H1 (cell line): ENCODE results near the gene STX8. TPM values are rescaled to one million over a fixed set of nuclear protein-coding genes. Genes with fewer than 3 reads are reported as not detected.
A peak's percentile ranks its signal among the peaks of the same experiment; 100 is the strongest.

Experiments
- CTCF ChIA-PET: fragments of 300-600 bp; sonication (Branson Sonifier 250); formaldehyde crosslinking; loops from one replicate; lab custom pipeline; 2021; ENCODE audit not compliant: partially characterized antibody; lab: Charles Lee
- POLR2A ChIA-PET: fragments of 300-600 bp; sonication (Branson Sonifier 250); formaldehyde crosslinking; loops from one replicate; lab custom pipeline; 2021; ENCODE audit warnings: inconsistent platforms; ENCODE audit not compliant: partially characterized antibody; lab: Charles Lee
- DNase-seq, 2 experiments: peaks; one replicate each; pipeline versions ENCODE4 v3.0.0 to v3.0.0-alpha.2; 2010 to 2022; ENCODE audit warnings: low spot score in 2 of 2, low read depth in 1 of 2, mixed read lengths in 1 of 2
- FAIRE-seq: peaks from 2 replicates; lab custom pipeline; 2011; peaks lifted over from hg19 to GRCh38; lab: Jason Lieb, UNC
- H2AFZ ChIP-seq: 2 replicates; pipeline ENCODE4 v1.8.1; 2012; ENCODE audit warnings: low read length, inconsistent platforms
- H2AK5ac ChIP-seq: 2 replicates; pipeline ENCODE4 v1.6.1; 2013; ENCODE audit warnings: low read depth, low read length
- H2BK120ac ChIP-seq: replicated peaks from 2 replicates; pipeline ENCODE3; 2013; ENCODE audit warnings: low read depth, low read length, inconsistent platforms
- H2BK12ac ChIP-seq: 2 replicates; pipeline ENCODE4 v1.6.1; 2013; ENCODE audit warnings: low read depth, low read length
- H2BK15ac ChIP-seq: 2 replicates; pipeline ENCODE4 v1.6.1; 2013; ENCODE audit warnings: low read length
- H2BK20ac ChIP-seq: 2 replicates; pipeline ENCODE4 v1.6.1; 2013; ENCODE audit warnings: low read length
- H2BK5ac ChIP-seq: 2 replicates; pipeline ENCODE4 v1.6.1; 2013; ENCODE audit warnings: low read depth, low read length
- H3K14ac ChIP-seq: 2 replicates; pipeline ENCODE4 v1.6.1; 2013; ENCODE audit warnings: inconsistent platforms; ENCODE audit not compliant: insufficient read length
- H3K18ac ChIP-seq: 2 replicates; pipeline ENCODE4 v1.6.1; 2013; ENCODE audit warnings: low read length; ENCODE audit errors: extremely low read depth
- H3K23ac ChIP-seq: 2 replicates; pipeline ENCODE4 v1.6.1; 2013; ENCODE audit warnings: inconsistent platforms; ENCODE audit not compliant: insufficient read length
- H3K23me2 ChIP-seq: 2 replicates; pipeline ENCODE4 v1.6.1; 2013; ENCODE audit warnings: low read depth, low read length
- H3K27ac ChIP-seq: 2 replicates; pipeline ENCODE4 v1.6.1; 2011; ENCODE audit warnings: low read depth, low read length, inconsistent platforms
- H3K27me3 ChIP-seq, 4 experiments: replicated peaks in 1 of 4; 1 replicate in 1 of 4; 2 replicates in 3 of 4; pipeline versions ENCODE4 v1.6.1 to v1.8.1; 2011 to 2013; ENCODE audit warnings: low read length in 3 of 4, mild to moderate bottlenecking in 3 of 4, inconsistent platforms in 2 of 4, mixed read lengths in 2 of 4, moderate library complexity in 1 of 4; ENCODE audit not compliant: control insufficient read depth in 3 of 4, insufficient read depth in 3 of 4; ENCODE audit errors: extremely low read depth in 1 of 4
- H3K36me3 ChIP-seq, 4 experiments: 2 replicates each; pipeline versions ENCODE4 v1.6.1 to v1.8.1; 2011 to 2013; ENCODE audit warnings: mild to moderate bottlenecking in 4 of 4, low read length in 3 of 4, moderate library complexity in 2 of 4, control low read depth in 1 of 4, inconsistent platforms in 1 of 4; ENCODE audit not compliant: insufficient read depth in 4 of 4, control insufficient read depth in 2 of 4
- H3K4ac ChIP-seq: replicated peaks from 2 replicates; pipeline ENCODE3; 2013; ENCODE audit warnings: low read length, low read depth, mixed read lengths, inconsistent platforms; ENCODE audit not compliant: insufficient read length
- H3K4me1 ChIP-seq, 4 experiments: replicated peaks in 1 of 4; 1 replicate in 1 of 4; 2 replicates in 3 of 4; pipeline versions ENCODE4 v1.6.1 to v1.8.1; 2011 to 2013; ENCODE audit warnings: low read length in 3 of 4, inconsistent platforms in 2 of 4, mixed read lengths in 1 of 4; ENCODE audit not compliant: insufficient read depth in 4 of 4, control insufficient read depth in 3 of 4
- H3K4me2 ChIP-seq, 2 experiments: 2 replicates each; pipeline versions ENCODE4 v1.6.1 to v1.8.1; 2011 to 2013; ENCODE audit warnings: low read depth in 2 of 2, low read length in 2 of 2, control low read depth in 1 of 2, inconsistent platforms in 1 of 2, mild to moderate bottlenecking in 1 of 2; ENCODE audit not compliant: insufficient read depth in 1 of 2
- H3K4me3 ChIP-seq, 4 experiments: fragments of 200-600, 300-600 bp in 1 of 4; sonication (generic), shearing (Covaris generic), sonication (Bioruptor Twin) in 1 of 4; 2 replicates each; pipeline versions ENCODE4 v1.5.1 to v1.8.1; 2011 to 2016; ENCODE audit warnings: low read length in 4 of 4, low read depth in 3 of 4, control low read depth in 2 of 4, inconsistent platforms in 2 of 4, mild to moderate bottlenecking in 2 of 4, mixed read lengths in 1 of 4, moderate library complexity in 1 of 4; ENCODE audit not compliant: insufficient read depth in 2 of 4; ENCODE audit errors: extremely low read depth in 1 of 4
- H3K56ac ChIP-seq: replicated peaks from 2 replicates; pipeline ENCODE3; 2013; ENCODE audit warnings: low read depth, mild to moderate bottlenecking, mixed read lengths, low read length, inconsistent platforms; ENCODE audit not compliant: insufficient read length
- H3K79me1 ChIP-seq: 2 replicates; pipeline ENCODE4 v1.6.1; 2013; ENCODE audit warnings: low read depth, low read length, control low read depth
- H3K79me2 ChIP-seq, 2 experiments: 2 replicates each; pipeline versions ENCODE4 v1.6.1 to v1.8.1; 2012 to 2013; ENCODE audit warnings: low read length in 2 of 2, mild to moderate bottlenecking in 2 of 2, inconsistent platforms in 1 of 2; ENCODE audit not compliant: insufficient read depth in 2 of 2, control insufficient read depth in 1 of 2
- H3K9ac ChIP-seq, 4 experiments: replicated peaks in 1 of 4; 1 replicate in 1 of 4; 2 replicates in 3 of 4; pipeline versions ENCODE4 v1.6.1 to v1.8.1; 2011 to 2013; ENCODE audit warnings: low read depth in 3 of 4, low read length in 3 of 4, control low read depth in 2 of 4, mild to moderate bottlenecking in 2 of 4, moderate library complexity in 2 of 4, inconsistent platforms in 1 of 4; ENCODE audit errors: extremely low read depth in 1 of 4
- H3K9me3 ChIP-seq, 2 experiments: 2 replicates each; pipeline versions ENCODE4 v1.6.1 to v1.8.1; 2012 to 2013; ENCODE audit warnings: mild to moderate bottlenecking in 2 of 2, moderate library complexity in 2 of 2, control low read depth in 1 of 2, inconsistent platforms in 1 of 2, low read depth in 1 of 2, low read length in 1 of 2, mixed read lengths in 1 of 2; ENCODE audit not compliant: insufficient read depth in 2 of 2
- H4K20me1 ChIP-seq, 2 experiments: replicated peaks in 1 of 2; 2 replicates each; pipeline versions ENCODE3 to v1.8.1; 2011 to 2013; ENCODE audit warnings: inconsistent platforms in 2 of 2, low read length in 2 of 2, mild to moderate bottlenecking in 1 of 2; ENCODE audit not compliant: insufficient read depth in 2 of 2, control insufficient read depth in 1 of 2
- H4K5ac ChIP-seq: 2 replicates; pipeline ENCODE4 v1.6.1; 2013; ENCODE audit warnings: low read length, low read depth, mixed read lengths, inconsistent platforms; ENCODE audit not compliant: insufficient read length
- H4K8ac ChIP-seq: 2 replicates; pipeline ENCODE4 v1.8.0; 2013; ENCODE audit warnings: mild to moderate bottlenecking, moderate library complexity, low read length, inconsistent platforms; ENCODE audit not compliant: insufficient read depth; ENCODE audit errors: extremely low read depth
- H4K91ac ChIP-seq: replicated peaks from 2 replicates; pipeline ENCODE3; 2013; ENCODE audit warnings: low read length, mixed read lengths, inconsistent platforms; ENCODE audit not compliant: insufficient read length
- YY1 ChIP-seq: IDR thresholded peaks from 2 replicates; pipeline ENCODE4 v1.6.1; 2011; ENCODE audit warnings: low read depth, mild to moderate bottlenecking, low read length
- WGBS, 2 experiments: shearing (Covaris generic) in 1 of 2; methylation state at CpG; one replicate each; pipeline versions ENCODE4 v1.1.6 to v1.1.7; 2013 to 2015; ENCODE audit warnings: low lambda C conversion rate in 2 of 2, mixed read lengths in 2 of 2, inconsistent platforms in 1 of 2, low coverage in 1 of 2, missing lambda C conversion rate in 1 of 2; ENCODE audit not compliant: insufficient replicate concordance in 2 of 2, insufficient coverage in 1 of 2, insufficient read length in 1 of 2; ENCODE audit errors: extremely low coverage in 1 of 2, missing lambda C conversion rate in 1 of 2; 5-methylcytosine and 5-hydroxymethylcytosine counted together
- polyA plus RNA-seq, 7 experiments: library from polyadenylated mRNA; depleted of rRNA in 3 of 7; stranded (reverse) in 5 of 7; unstranded in 2 of 7; fragments of >200 nt in 5 of 7; fragments of 200-250 nt in 2 of 7; gene quantifications; 1 replicate in 5 of 7; 2 replicates in 1 of 7; 4 replicates in 1 of 7; pipeline versions ENCODE4 v1.2.1 to v1.2.3, GENCODE V29; 2011 to 2013; ENCODE audit warnings: missing spikeins in 2 of 7, mixed read lengths in 2 of 7
- total RNA-seq: library from RNA; stranded (reverse); fragmentation: NEBNext Ultra II Directional; extraction: Animal tissue kit (Norgen Biotek cat#: 25700); gene quantifications from 2 replicates; pipeline ENCODE4 v1.2.1, GENCODE V29; 2021
- TF ChIP-seq, protein P1 (sequence below): IDR thresholded peaks from 2 replicates; pipeline ENCODE4 v1.6.1; 2011; ENCODE audit warnings: low read length, improper control_type of control experiment

The STX8 gene
- total and polyA plus RNA-seq, 2 of the 8 experiments (the other 6 are each of a cell fraction or from before 2014, with no cell fraction given) = 22.8 to 42.5 TPM

DNA sequence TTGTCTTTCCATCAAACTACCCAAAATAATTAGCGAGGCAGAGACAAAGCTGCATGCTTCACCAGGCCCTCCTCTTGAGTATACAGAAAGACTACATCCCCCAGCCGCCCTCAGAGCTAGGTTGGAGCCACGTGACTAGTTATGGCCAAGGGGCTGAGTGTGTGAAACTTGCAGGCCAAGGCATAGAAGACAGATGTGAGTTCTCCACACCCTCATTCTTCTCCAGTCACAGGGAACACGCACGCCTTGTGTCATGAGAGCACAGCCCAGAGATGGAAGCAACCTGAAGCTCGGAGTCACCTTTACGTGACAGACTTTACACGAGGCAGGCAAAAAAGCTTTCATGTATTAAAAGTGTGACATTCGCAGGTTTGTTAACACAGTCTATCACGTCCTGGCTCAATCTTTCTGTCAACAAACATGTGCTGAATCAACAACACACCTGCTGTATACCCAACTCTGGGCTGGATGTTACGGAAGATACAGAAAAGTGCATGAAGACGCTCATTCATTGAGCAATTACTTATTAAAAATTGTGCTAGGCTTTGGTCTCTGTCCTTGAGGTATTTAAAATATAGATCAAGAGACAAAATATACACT is 38.3 kb downstream of the STX8 start:
- CTCF ChIA-PET = interaction anchor here (1.0 to 1.6 kb wide), 3 partner anchors 17 to 135 kb away, joined by 4 to 6 read pairs (median 4); no protein-coding TSS in a partner anchor
- no peak overlapping the region for H3K9ac ChIP-seq

More for the DNA sequence above, 38.3 kb downstream of the STX8 start:
- Histone ChIP-seq H4K5ac (no peak overlapping the region), H2AK5ac (no peak overlapping the region), H3K9me3 (no peaks in the 10 kb centered on the region), H3K79me1 (no peaks in the 10 kb centered on the region), H2BK5ac (no peak overlapping the region), H2AFZ (no peak overlapping the region), H2BK12ac (no peak overlapping the region), H3K4ac (no peak overlapping the region), H2BK15ac (no peak overlapping the region), H4K20me1 (no peaks in the 10 kb centered on the region), H3K23me2 (no peaks in the 10 kb centered on the region), H3K4me1 (peaks cover 0 to 3% (median 1%) of the 10 kb centered on the region in 4 experiments; a peak in 1 of 7 replicates), H2BK20ac (no peak overlapping the region), H3K23ac (no peak overlapping the region), H4K8ac (no peak overlapping the region), H3K14ac (no peak overlapping the region), H3K27me3 (no peaks in the 10 kb centered on the region), H3K79me2 (no peaks in the 10 kb centered on the region), H2BK120ac (no peak overlapping the region), H3K56ac (no peak overlapping the region), H3K27ac (no peak overlapping the region), H3K36me3 (no peaks in the 10 kb centered on the region; a peak in 1 of 8 replicates), H4K91ac (no peak overlapping the region), H3K4me3 (no peak overlapping the region), H3K4me2 (no peak overlapping the region), H3K18ac (no peak overlapping the region)
- TF ChIP-seq, protein P1, sequence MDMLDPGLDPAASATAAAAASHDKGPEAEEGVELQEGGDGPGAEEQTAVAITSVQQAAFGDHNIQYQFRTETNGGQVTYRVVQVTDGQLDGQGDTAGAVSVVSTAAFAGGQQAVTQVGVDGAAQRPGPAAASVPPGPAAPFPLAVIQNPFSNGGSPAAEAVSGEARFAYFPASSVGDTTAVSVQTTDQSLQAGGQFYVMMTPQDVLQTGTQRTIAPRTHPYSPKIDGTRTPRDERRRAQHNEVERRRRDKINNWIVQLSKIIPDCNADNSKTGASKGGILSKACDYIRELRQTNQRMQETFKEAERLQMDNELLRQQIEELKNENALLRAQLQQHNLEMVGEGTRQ = 0 out of 2 replicates have a peak, but pooled peaks have one; percentile 7
- TF ChIP-seq YY1 = no peak
- DNase-seq = no peak
- FAIRE-seq = no peak
- POLR2A ChIA-PET = interaction anchor here (0.7 kb wide), 1 partner anchor 638 kb away, joined by 3 read pairs; no protein-coding TSS in a partner anchor
- 80% methylated on average over 12 of the region's 12 CpGs; no CpG with 5 or more reads in 1 of the 2 experiments for WGBS, 2 experiments
